Tibial artery (tissue), 4 donors: ENCODE data around the gene MRM3.

Source experiments
- DNase-seq, 2 donors: peaks; one replicate each; pipeline ENCODE4 v3.0.0-alpha.2; 2019
- H3K27ac ChIP-seq, 2 donors: fragments of 200-600 bp; sonication (generic) in 1 of 2; 1 replicate in 1 of 2; 2 replicates in 1 of 2; pipeline ENCODE4 v1.5.1; 2018 to 2019; ENCODE audit warnings: mild to moderate bottlenecking in 1 of 2
- H3K27me3 ChIP-seq, 2 donors: fragments of 200-600 bp; sonication (generic) in 1 of 2; one replicate each; pipeline versions ENCODE4 v1.5.1 to v1.6.0; 2016 to 2019
- H3K36me3 ChIP-seq, 3 donors: fragments of 200-600 bp; sonication (generic) in 2 of 3; one replicate each; pipeline ENCODE4 v1.5.1; 2016 to 2019; ENCODE audit warnings: mild to moderate bottlenecking in 2 of 3
- H3K4me1 ChIP-seq, 4 donors: fragments of 200-600 bp; sonication (generic) in 2 of 4; 1 replicate in 3 of 4; 2 replicates in 1 of 4; pipeline ENCODE4 v1.5.1; 2016 to 2019
- H3K4me3 ChIP-seq, 2 donors: fragments of 200-600 bp; sonication (generic) in 1 of 2; 1 replicate in 1 of 2; 2 replicates in 1 of 2; pipeline ENCODE4 v1.5.1; 2018 to 2019; ENCODE audit warnings: mild to moderate bottlenecking in 2 of 2
- H3K9me3 ChIP-seq, 3 donors: fragments of 200-600 bp; sonication (generic) in 1 of 3; one replicate each; pipeline ENCODE4 v1.5.1; 2016 to 2019
- CTCF ChIP-seq, 2 experiments: fragments of 200-600 bp in 1 of 2; fragments of 450-650 bp in 1 of 2; IDR thresholded peaks; one replicate each; pipeline ENCODE4 v1.5.1; 2017 to 2019; ENCODE audit warnings: antibody characterized with exemption in 2 of 2, mild to moderate bottlenecking in 1 of 2, moderate library complexity in 1 of 2
- intact Hi-C: fragments of 100-400 bp; cut with DNase I; formaldehyde crosslinking; loops from one replicate; pipeline ENCODE4 v1.15.0; 2023; ENCODE audit warnings: low total_unique reads

Gene MRM3

GRCh38 chr17:760371-760770 lies 21.8 kb upstream of the MRM3 start:
- no peak for DNase-seq

GRCh38 chr17:767076-767475 lies 15.1 kb upstream of the MRM3 start:
- intact Hi-C loops = no loop called here
- no peak for DNase-seq
- H3K36me3 ChIP-seq = peaks cover 59 to 95% (median 66%) of the 10 kb centered on the region in 3 donors
- H3K9me3 ChIP-seq = no peaks in the 10 kb centered on the region
- H3K27me3 ChIP-seq = no peaks in the 10 kb centered on the region
- no peak for TF ChIP-seq CTCF (IDR thresholded peaks at IDR 0.05)
- H3K4me3 ChIP-seq = no peak overlapping the region
- H3K27ac ChIP-seq = no peak overlapping the region
- H3K4me1 ChIP-seq = no peaks in the 10 kb centered on the region

More at GRCh38 chr17:760371-760770, 21.8 kb upstream of the MRM3 start:
- Histone ChIP-seq H3K36me3 (peaks cover 29 to 85% (median 35%) of the 10 kb centered on the region in 3 donors), H3K27ac (no peak overlapping the region), H3K27me3 (no peaks in the 10 kb centered on the region), H3K9me3 (no peaks in the 10 kb centered on the region), H3K4me1 (peaks cover 0 to 7% (median 0%) of the 10 kb centered on the region in 4 donors), H3K4me3 (no peak overlapping the region)
- intact Hi-C loops = no loop called here
- no peak for TF ChIP-seq CTCF (IDR thresholded peaks at IDR 0.05)

- Histone ChIP-seq H3K27me3 (no peaks in the 10 kb centered on the region), H3K4me3 (no peak overlapping the region), H3K4me1 (no peaks in the 10 kb centered on the region), H3K36me3 (peaks cover 55 to 96% (median 83%) of the 10 kb centered on the region in 3 donors), H3K27ac (no peak overlapping the region), H3K9me3 (no peaks in the 10 kb centered on the region)
- intact Hi-C loops = no loop called here
- DNase-seq = no peak
- no peak for TF ChIP-seq CTCF (IDR thresholded peaks at IDR 0.05)
Observed at GRCh38 chr17:773016-773415, 9.1 kb upstream of the MRM3 start.

GRCh38 chr17:773467-774312 lies 8.5 kb upstream of the MRM3 start:
- TF ChIP-seq CTCF (IDR thresholded peaks at IDR 0.05) = no peak
- no peak overlapping the region for H3K27ac ChIP-seq
- no peak for DNase-seq
- H3K36me3 ChIP-seq = peaks cover 57 to 96% (median 89%) of the 10 kb centered on the region in 3 donors
- no peak overlapping the region for H3K4me3 ChIP-seq
- intact Hi-C loops = no loop called here
- no peaks in the 10 kb centered on the region for H3K4me1 ChIP-seq
- no peaks in the 10 kb centered on the region for H3K9me3 ChIP-seq
- H3K27me3 ChIP-seq = no peaks in the 10 kb centered on the region

- intact Hi-C loops = no loop called here
- DNase-seq = no peak
- Histone ChIP-seq H3K9me3 (no peaks in the 10 kb centered on the region), H3K27ac (no peak overlapping the region), H3K36me3 (peaks cover 54 to 93% (median 85%) of the 10 kb centered on the region in 3 donors), H3K4me3 (no peak overlapping the region), H3K4me1 (no peaks in the 10 kb centered on the region), H3K27me3 (no peaks in the 10 kb centered on the region)
- TF ChIP-seq CTCF (IDR thresholded peaks at IDR 0.05) = no peak
Observed at GRCh38 chr17:774313-774584, 7.9 kb upstream of the MRM3 start.
